Measurements from ENCODE around the gene POLE2. TPM values are rescaled to one million over a fixed set of nuclear protein-coding genes. Genes with fewer than 3 reads are reported as not detected.

The POLE2 gene
- total and polyA plus RNA-seq, 2 of the 13 experiments (the other 11 are each of a cell fraction or from before 2014, with no cell fraction given), result 16.6 to 37.0 TPM

DNA sequence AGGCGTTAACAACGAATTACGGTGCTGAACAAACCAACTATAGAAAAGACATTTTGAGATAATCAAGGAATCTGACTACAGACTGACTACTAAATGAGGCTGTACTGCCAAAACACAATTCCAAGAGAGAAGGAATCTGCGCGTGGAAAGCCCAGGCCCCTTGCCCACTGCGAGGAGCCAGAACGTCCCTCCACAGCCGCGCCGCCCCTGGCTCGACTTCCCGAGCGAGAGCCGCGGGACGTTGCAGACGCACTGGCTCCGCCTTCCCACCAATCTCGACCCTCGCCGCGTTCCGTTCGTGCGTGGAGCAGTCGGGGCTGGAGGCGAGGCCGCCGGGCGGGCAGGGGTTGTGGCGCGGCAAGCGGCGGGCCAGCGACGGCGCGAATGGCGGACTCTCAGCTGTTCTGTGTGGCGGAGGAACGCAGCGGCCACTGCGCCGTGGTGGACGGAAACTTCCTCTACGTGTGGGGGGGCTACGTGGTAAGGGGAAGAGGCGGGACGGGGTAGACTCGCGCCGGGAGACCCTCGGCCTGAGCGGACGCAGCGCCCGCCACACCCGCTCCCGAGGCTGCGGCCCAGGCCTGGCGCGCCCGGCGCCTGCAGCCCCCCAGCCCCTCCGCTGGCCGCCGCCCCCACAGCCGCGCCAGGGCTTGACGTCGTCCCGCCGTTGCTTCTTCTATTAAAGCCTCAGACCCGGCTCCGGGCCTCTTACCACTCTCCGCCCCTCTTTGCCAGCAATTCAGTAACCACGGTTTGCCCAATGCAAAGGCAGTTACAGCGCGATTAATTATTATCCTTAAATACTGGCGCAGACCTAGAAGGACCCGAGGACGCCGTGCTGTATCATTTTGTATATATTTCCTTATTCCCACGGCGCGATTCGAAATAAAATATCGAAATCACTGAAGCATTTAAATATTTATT lies 5.1 kb upstream of the POLE2 start, which contains the start of gene KLHDC1 (continued):
- TF ChIP-seq, protein P1, sequence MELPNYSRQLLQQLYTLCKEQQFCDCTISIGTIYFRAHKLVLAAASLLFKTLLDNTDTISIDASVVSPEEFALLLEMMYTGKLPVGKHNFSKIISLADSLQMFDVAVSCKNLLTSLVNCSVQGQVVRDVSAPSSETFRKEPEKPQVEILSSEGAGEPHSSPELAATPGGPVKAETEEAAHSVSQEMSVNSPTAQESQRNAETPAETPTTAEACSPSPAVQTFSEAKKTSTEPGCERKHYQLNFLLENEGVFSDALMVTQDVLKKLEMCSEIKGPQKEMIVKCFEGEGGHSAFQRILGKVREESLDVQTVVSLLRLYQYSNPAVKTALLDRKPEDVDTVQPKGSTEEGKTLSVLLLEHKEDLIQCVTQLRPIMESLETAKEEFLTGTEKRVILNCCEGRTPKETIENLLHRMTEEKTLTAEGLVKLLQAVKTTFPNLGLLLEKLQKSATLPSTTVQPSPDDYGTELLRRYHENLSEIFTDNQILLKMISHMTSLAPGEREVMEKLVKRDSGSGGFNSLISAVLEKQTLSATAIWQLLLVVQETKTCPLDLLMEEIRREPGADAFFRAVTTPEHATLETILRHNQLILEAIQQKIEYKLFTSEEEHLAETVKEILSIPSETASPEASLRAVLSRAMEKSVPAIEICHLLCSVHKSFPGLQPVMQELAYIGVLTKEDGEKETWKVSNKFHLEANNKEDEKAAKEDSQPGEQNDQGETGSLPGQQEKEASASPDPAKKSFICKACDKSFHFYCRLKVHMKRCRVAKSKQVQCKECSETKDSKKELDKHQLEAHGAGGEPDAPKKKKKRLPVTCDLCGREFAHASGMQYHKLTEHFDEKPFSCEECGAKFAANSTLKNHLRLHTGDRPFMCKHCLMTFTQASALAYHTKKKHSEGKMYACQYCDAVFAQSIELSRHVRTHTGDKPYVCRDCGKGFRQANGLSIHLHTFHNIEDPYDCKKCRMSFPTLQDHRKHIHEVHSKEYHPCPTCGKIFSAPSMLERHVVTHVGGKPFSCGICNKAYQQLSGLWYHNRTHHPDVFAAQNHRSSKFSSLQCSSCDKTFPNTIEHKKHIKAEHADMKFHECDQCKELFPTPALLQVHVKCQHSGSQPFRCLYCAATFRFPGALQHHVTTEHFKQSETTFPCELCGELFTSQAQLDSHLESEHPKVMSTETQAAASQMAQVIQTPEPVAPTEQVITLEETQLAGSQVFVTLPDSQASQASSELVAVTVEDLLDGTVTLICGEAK (IDR thresholded peaks at IDR 0.05), result no peak
- TF ChIP-seq, protein P1 (CRISPR knock-in tag; IDR thresholded peaks at IDR 0.05), result peak; percentile 85
- no peak for TF ChIP-seq RFX5 (IDR thresholded peaks at IDR 0.05; ENCODE audit: low read depth, low read length)
- TF ChIP-seq, protein P2, sequence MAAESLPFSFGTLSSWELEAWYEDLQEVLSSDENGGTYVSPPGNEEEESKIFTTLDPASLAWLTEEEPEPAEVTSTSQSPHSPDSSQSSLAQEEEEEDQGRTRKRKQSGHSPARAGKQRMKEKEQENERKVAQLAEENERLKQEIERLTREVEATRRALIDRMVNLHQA (CRISPR knock-in tag; IDR thresholded peaks at IDR 0.05), result no peak
- TF ChIP-seq ZFY (CRISPR knock-in tag; IDR thresholded peaks at IDR 0.05), result peak; percentile 94
- TF ChIP-seq, protein P3, sequence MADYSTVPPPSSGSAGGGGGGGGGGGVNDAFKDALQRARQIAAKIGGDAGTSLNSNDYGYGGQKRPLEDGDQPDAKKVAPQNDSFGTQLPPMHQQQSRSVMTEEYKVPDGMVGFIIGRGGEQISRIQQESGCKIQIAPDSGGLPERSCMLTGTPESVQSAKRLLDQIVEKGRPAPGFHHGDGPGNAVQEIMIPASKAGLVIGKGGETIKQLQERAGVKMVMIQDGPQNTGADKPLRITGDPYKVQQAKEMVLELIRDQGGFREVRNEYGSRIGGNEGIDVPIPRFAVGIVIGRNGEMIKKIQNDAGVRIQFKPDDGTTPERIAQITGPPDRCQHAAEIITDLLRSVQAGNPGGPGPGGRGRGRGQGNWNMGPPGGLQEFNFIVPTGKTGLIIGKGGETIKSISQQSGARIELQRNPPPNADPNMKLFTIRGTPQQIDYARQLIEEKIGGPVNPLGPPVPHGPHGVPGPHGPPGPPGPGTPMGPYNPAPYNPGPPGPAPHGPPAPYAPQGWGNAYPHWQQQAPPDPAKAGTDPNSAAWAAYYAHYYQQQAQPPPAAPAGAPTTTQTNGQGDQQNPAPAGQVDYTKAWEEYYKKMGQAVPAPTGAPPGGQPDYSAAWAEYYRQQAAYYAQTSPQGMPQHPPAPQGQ (CRISPR knock-in tag; IDR thresholded peaks at IDR 0.05; ENCODE audit: borderline replicate concordance), result no peak
- TF ChIP-seq SP4 (CRISPR knock-in tag; IDR thresholded peaks at IDR 0.05), result peak; percentile 71; the same call in 1 of the 2 replicates
- TF ChIP-seq, protein P4, sequence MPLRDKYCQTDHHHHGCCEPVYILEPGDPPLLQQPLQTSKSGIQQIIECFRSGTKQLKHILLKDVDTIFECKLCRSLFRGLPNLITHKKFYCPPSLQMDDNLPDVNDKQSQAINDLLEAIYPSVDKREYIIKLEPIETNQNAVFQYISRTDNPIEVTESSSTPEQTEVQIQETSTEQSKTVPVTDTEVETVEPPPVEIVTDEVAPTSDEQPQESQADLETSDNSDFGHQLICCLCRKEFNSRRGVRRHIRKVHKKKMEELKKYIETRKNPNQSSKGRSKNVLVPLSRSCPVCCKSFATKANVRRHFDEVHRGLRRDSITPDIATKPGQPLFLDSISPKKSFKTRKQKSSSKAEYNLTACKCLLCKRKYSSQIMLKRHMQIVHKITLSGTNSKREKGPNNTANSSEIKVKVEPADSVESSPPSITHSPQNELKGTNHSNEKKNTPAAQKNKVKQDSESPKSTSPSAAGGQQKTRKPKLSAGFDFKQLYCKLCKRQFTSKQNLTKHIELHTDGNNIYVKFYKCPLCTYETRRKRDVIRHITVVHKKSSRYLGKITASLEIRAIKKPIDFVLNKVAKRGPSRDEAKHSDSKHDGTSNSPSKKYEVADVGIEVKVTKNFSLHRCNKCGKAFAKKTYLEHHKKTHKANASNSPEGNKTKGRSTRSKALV (CRISPR knock-in tag; IDR thresholded peaks at IDR 0.05), result no peak
- TF ChIP-seq ZNF550 (CRISPR knock-in tag; IDR thresholded peaks at IDR 0.05; ENCODE audit: borderline replicate concordance), result 0 out of 2 replicates have a peak, but pooled peaks have one; percentile 67
- TF ChIP-seq, protein P5, sequence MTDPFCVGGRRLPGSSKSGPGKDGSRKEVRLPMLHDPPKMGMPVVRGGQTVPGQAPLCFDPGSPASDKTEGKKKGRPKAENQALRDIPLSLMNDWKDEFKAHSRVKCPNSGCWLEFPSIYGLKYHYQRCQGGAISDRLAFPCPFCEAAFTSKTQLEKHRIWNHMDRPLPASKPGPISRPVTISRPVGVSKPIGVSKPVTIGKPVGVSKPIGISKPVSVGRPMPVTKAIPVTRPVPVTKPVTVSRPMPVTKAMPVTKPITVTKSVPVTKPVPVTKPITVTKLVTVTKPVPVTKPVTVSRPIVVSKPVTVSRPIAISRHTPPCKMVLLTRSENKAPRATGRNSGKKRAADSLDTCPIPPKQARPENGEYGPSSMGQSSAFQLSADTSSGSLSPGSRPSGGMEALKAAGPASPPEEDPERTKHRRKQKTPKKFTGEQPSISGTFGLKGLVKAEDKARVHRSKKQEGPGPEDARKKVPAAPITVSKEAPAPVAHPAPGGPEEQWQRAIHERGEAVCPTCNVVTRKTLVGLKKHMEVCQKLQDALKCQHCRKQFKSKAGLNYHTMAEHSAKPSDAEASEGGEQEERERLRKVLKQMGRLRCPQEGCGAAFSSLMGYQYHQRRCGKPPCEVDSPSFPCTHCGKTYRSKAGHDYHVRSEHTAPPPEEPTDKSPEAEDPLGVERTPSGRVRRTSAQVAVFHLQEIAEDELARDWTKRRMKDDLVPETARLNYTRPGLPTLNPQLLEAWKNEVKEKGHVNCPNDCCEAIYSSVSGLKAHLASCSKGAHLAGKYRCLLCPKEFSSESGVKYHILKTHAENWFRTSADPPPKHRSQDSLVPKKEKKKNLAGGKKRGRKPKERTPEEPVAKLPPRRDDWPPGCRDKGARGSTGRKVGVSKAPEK (CRISPR knock-in tag; IDR thresholded peaks at IDR 0.05; ENCODE audit: borderline replicate concordance), result peak; percentile 99
- TF ChIP-seq ZNF567 (CRISPR knock-in tag; IDR thresholded peaks at IDR 0.05; ENCODE audit: borderline replicate concordance), result no peak
